ENCODE measurements around the gene ST6GALNAC4.
A peak's percentile ranks its signal among the peaks of the same experiment; 100 is the strongest.
"Not testable (repeated sequence)": the region's sequence is repeated elsewhere in the genome, so short reads cannot be mapped to it uniquely, and the experiment has no call there.

Gene ST6GALNAC4

GRCh38 chr9:127870153-127870491 is 46.7 kb downstream of the ST6GALNAC4 start:
- not testable (repeated sequence) for DNase-seq (ENCODE audit: low read depth)

- DNase-seq (ENCODE audit: low read depth) = peak; percentile 67
Observed at GRCh38 chr9:127869310-127870152, 47.3 kb downstream of the ST6GALNAC4 start.

- DNase-seq (ENCODE audit: low read depth) = no peak
Observed at GRCh38 chr9:127868278-127868902, 48.5 kb downstream of the ST6GALNAC4 start.

GRCh38 chr9:127867356-127868277 is 49.2 kb downstream of the ST6GALNAC4 start:
- no peak for DNase-seq (ENCODE audit: low read depth)

GRCh38 chr9:127866535-127866934 is 50.3 kb downstream of the ST6GALNAC4 start:
- no peak for DNase-seq (ENCODE audit: low read depth)

- DNase-seq (ENCODE audit: low read depth) = no peak
Observed at GRCh38 chr9:127865645-127866464, 51.0 kb downstream of the ST6GALNAC4 start.

GRCh38 chr9:127863191-127863621 is 53.6 kb downstream of the ST6GALNAC4 start:
- no peak for DNase-seq (ENCODE audit: low read depth)

GRCh38 chr9:127862075-127863011 is 54.5 kb downstream of the ST6GALNAC4 start:
- peak; percentile 13 for DNase-seq (ENCODE audit: low read depth)

GRCh38 chr9:127860779-127861178 is 56.1 kb downstream of the ST6GALNAC4 start:
- no peak for DNase-seq (ENCODE audit: low read depth)

GRCh38 chr9:127860260-127860659 is 56.6 kb downstream of the ST6GALNAC4 start:
- DNase-seq (ENCODE audit: low read depth) = no peak

- DNase-seq (ENCODE audit: low read depth) = no peak
Observed at GRCh38 chr9:127858041-127858512, 58.8 kb downstream of the ST6GALNAC4 start.
